Liver (tissue), 9 donors: ENCODE results near the gene THBS3. TPM values are rescaled to one million over a fixed set of nuclear protein-coding genes. Genes with fewer than 3 reads are reported as not detected.

ENCODE experiments used
- DNase-seq: peaks from one replicate; pipeline ENCODE4 v3.0.0-alpha.2; 2017; ENCODE audit warnings: low spot score
- H3K27ac ChIP-seq, 2 donors: one replicate each; pipeline ENCODE4 v1.7.0; 2013; ENCODE audit warnings: inconsistent platforms in 2 of 2, low read length in 2 of 2, control low read depth in 1 of 2, low read depth in 1 of 2, mild to moderate bottlenecking in 1 of 2
- H3K27me3 ChIP-seq, 4 donors: one replicate each; pipeline versions ENCODE4 v1.6.1 to v1.7.0; 2013; ENCODE audit warnings: low read length in 3 of 4, inconsistent platforms in 1 of 4, mild to moderate bottlenecking in 1 of 4, moderate library complexity in 1 of 4; ENCODE audit not compliant: control insufficient read depth in 4 of 4, insufficient read depth in 4 of 4
- H3K36me3 ChIP-seq, 4 donors: one replicate each; pipeline versions ENCODE4 v1.6.1 to v1.7.0; 2013; ENCODE audit warnings: low read length in 3 of 4, mild to moderate bottlenecking in 3 of 4, low read depth in 1 of 4, moderate library complexity in 1 of 4; ENCODE audit not compliant: control insufficient read depth in 4 of 4, insufficient read depth in 3 of 4
- H3K4me1 ChIP-seq, 4 donors: one replicate each; pipeline versions ENCODE4 v1.6.1 to v1.7.0; 2013; ENCODE audit warnings: low read length in 3 of 4, mild to moderate bottlenecking in 3 of 4, moderate library complexity in 1 of 4; ENCODE audit not compliant: control insufficient read depth in 4 of 4, insufficient read depth in 4 of 4
- H3K4me3 ChIP-seq, 3 donors: one replicate each; pipeline versions ENCODE4 v1.6.1 to v1.7.0; 2013; ENCODE audit warnings: low read length in 3 of 3, control low read depth in 1 of 3, low read depth in 1 of 3, mild to moderate bottlenecking in 1 of 3
- H3K9ac ChIP-seq, 2 donors: one replicate each; pipeline ENCODE4 v1.7.0; 2013; ENCODE audit warnings: low read length in 2 of 2, mild to moderate bottlenecking in 2 of 2, moderate library complexity in 2 of 2, control low read depth in 1 of 2, low read depth in 1 of 2
- H3K9me3 ChIP-seq, 4 donors: one replicate each; pipeline versions ENCODE4 v1.6.1 to v1.7.0; 2013; ENCODE audit warnings: low read length in 3 of 4; ENCODE audit not compliant: control insufficient read depth in 4 of 4
- ATF3 ChIP-seq: IDR thresholded peaks from 2 replicates; pipeline ENCODE4 v1.6.1; 2016; ENCODE audit warnings: antibody characterized with exemption
- EGR1 ChIP-seq, 2 donors: IDR thresholded peaks; 2 replicates each; pipeline ENCODE4 v1.6.1; 2016 to 2018; ENCODE audit warnings: antibody characterized with exemption in 2 of 2, low read depth in 2 of 2
- FOXA1 ChIP-seq: IDR thresholded peaks from 2 replicates; pipeline ENCODE4 v1.6.1; 2016; ENCODE audit warnings: antibody characterized with exemption
- FOXA2 ChIP-seq: IDR thresholded peaks from 2 replicates; pipeline ENCODE4 v1.6.1; 2016; ENCODE audit warnings: antibody characterized with exemption
- GABPA ChIP-seq, 2 donors: IDR thresholded peaks in 1 of 2; conservative IDR thresholded peaks in 1 of 2; 2 replicates each; pipeline ENCODE4 v1.6.1; 2016; ENCODE audit warnings: antibody characterized with exemption in 2 of 2, mild to moderate bottlenecking in 1 of 2, moderate library complexity in 1 of 2
- HNF4A ChIP-seq, 2 donors: conservative IDR thresholded peaks; 2 replicates each; pipeline ENCODE4 v1.6.1; 2016; ENCODE audit warnings: antibody characterized with exemption in 2 of 2, mild to moderate bottlenecking in 2 of 2
- HNF4G ChIP-seq: IDR thresholded peaks from 2 replicates; pipeline ENCODE4 v1.6.1; 2016; ENCODE audit warnings: antibody characterized with exemption
- JUND ChIP-seq, 2 donors: IDR thresholded peaks; 2 replicates each; pipeline ENCODE4 v1.6.1; 2016; ENCODE audit warnings: antibody characterized with exemption in 2 of 2
- NR2F2 ChIP-seq: IDR thresholded peaks from 2 replicates; pipeline ENCODE4 v1.6.1; 2016; ENCODE audit warnings: antibody characterized with exemption
- RAD21 ChIP-seq, 2 donors: IDR thresholded peaks; 2 replicates each; pipeline ENCODE4 v1.6.1; 2016; ENCODE audit warnings: antibody characterized with exemption in 2 of 2, mild to moderate bottlenecking in 2 of 2
- REST ChIP-seq: IDR thresholded peaks from 2 replicates; pipeline ENCODE4 v1.6.1; 2016; ENCODE audit warnings: antibody characterized with exemption, mild to moderate bottlenecking
- RXRA ChIP-seq, 2 donors: IDR thresholded peaks; 2 replicates each; pipeline ENCODE4 v1.6.1; 2017 to 2018; ENCODE audit warnings: antibody characterized with exemption in 2 of 2, mild to moderate bottlenecking in 1 of 2
- SP1 ChIP-seq: IDR thresholded peaks from 2 replicates; pipeline ENCODE4 v1.6.1; 2018; ENCODE audit warnings: antibody characterized with exemption, mild to moderate bottlenecking
- TAF1 ChIP-seq: conservative IDR thresholded peaks from 2 replicates; pipeline ENCODE4 v1.6.1; 2016; ENCODE audit warnings: antibody characterized with exemption, mild to moderate bottlenecking
- YY1 ChIP-seq: IDR thresholded peaks from 2 replicates; pipeline ENCODE4 v1.6.1; 2016; ENCODE audit warnings: antibody characterized with exemption, mild to moderate bottlenecking
- WGBS: extraction: QIAGEN DNeasy Blood & Tissue Kit; methylation state at CpG from one replicate; pipeline ENCODE4 v1.1.7; 2013; 5-methylcytosine and 5-hydroxymethylcytosine counted together
- polyA plus RNA-seq, 2 donors: library from polyadenylated mRNA; stranded (reverse) in 1 of 2; unstranded in 1 of 2; fragments of 200-250 nt in 1 of 2; fragments of >200 nt in 1 of 2; fragmentation: Nextera tagmentation in 1 of 2; extraction: Ambion mirVana in 1 of 2; gene quantifications; one replicate each; pipeline versions ENCODE4 v1.2.1 to v1.2.3, GENCODE V29; 2013 to 2015
- total RNA-seq, 2 donors: library from RNA; depleted of rRNA; stranded (reverse); fragments of >200 nt; gene quantifications; one replicate each; pipeline ENCODE4 v1.2.3, GENCODE V29; 2014
- TF ChIP-seq, protein P1 (sequence below): fragments of 150-350 bp; IDR thresholded peaks from 2 replicates; pipeline ENCODE4 v1.5.1; 2017; ENCODE audit warnings: improper control_type of control experiment, low read depth, low read length; ENCODE audit not compliant: missing input control
- TF ChIP-seq, protein P2 (sequence below): IDR thresholded peaks from 2 replicates; pipeline ENCODE4 v1.6.1; 2016; ENCODE audit warnings: antibody characterized with exemption
- donor health status: healthy.
- donor health status: healthy.
- donor health status: healthy.
- donor health status: healthy.
- donor health status: healthy.

The THBS3 gene
- total and polyA plus RNA-seq, 4 donors = 3.1 to 6.9 (median 4.2) TPM

GRCh38 chr1:155193275-155193990, 14.3 kb downstream of the THBS3 start:
- H3K9me3 ChIP-seq = no peaks in the 10 kb centered on the region
- peaks cover 11 to 22% (median 14%) of the 10 kb centered on the region in 4 donors for H3K4me1 ChIP-seq
- H3K27me3 ChIP-seq = peaks cover 0 to 4% (median 0%) of the 10 kb centered on the region in 4 donors
- TF ChIP-seq, protein P1, sequence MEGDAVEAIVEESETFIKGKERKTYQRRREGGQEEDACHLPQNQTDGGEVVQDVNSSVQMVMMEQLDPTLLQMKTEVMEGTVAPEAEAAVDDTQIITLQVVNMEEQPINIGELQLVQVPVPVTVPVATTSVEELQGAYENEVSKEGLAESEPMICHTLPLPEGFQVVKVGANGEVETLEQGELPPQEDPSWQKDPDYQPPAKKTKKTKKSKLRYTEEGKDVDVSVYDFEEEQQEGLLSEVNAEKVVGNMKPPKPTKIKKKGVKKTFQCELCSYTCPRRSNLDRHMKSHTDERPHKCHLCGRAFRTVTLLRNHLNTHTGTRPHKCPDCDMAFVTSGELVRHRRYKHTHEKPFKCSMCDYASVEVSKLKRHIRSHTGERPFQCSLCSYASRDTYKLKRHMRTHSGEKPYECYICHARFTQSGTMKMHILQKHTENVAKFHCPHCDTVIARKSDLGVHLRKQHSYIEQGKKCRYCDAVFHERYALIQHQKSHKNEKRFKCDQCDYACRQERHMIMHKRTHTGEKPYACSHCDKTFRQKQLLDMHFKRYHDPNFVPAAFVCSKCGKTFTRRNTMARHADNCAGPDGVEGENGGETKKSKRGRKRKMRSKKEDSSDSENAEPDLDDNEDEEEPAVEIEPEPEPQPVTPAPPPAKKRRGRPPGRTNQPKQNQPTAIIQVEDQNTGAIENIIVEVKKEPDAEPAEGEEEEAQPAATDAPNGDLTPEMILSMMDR = peak; percentile 87
- TF ChIP-seq RAD21 (IDR thresholded peaks at IDR 0.05) = peak in 1 of 2 donors; percentile 79
- peak; percentile 8 for TF ChIP-seq YY1
- TF ChIP-seq SP1 = peak; percentile 37
- TF ChIP-seq FOXA2 = no peak
- TF ChIP-seq ATF3 = no peak
- peak overlapping the region in 1 of 2 donors; percentile 16 for H3K9ac ChIP-seq
- peak; percentile 89 for DNase-seq
- H3K36me3 ChIP-seq = peaks cover 0 to 5% (median 0%) of the 10 kb centered on the region in 4 donors
- 2% methylated on average over 38 of the region's 38 CpGs for WGBS
- H3K4me3 ChIP-seq = peak overlapping the region; percentile 20 to 54 (median 32)
- H3K27ac ChIP-seq = peak overlapping the region; percentile 42 to 61

GRCh38 chr1:155192346-155193274, 15.1 kb downstream of the THBS3 start:
- H3K4me1 ChIP-seq = peaks cover 11 to 22% (median 14%) of the 10 kb centered on the region in 4 donors
- no peaks in the 10 kb centered on the region for H3K9me3 ChIP-seq
- H3K9ac ChIP-seq = no peak overlapping the region
- DNase-seq = no peak
- 37% methylated on average over 20 of the region's 20 CpGs for WGBS
- no peak for TF ChIP-seq REST
- TF ChIP-seq FOXA2 = no peak
- no peak for TF ChIP-seq RXRA (IDR thresholded peaks at IDR 0.05)
- no peak for TF ChIP-seq HNF4G
- no peak for TF ChIP-seq ATF3
- TF ChIP-seq TAF1 = no peak
- TF ChIP-seq GABPA (IDR thresholded peaks at IDR 0.05 in 1 of 2, conservative IDR thresholded peaks at IDR 0.05 in 1 of 2) = no peak
- TF ChIP-seq, protein P1 = no peak
- no peak for TF ChIP-seq EGR1 (IDR thresholded peaks at IDR 0.05; ENCODE audit: low read depth in 2 of 2)
- no peak for TF ChIP-seq HNF4A (conservative IDR thresholded peaks at IDR 0.05)
- TF ChIP-seq, protein P2, sequence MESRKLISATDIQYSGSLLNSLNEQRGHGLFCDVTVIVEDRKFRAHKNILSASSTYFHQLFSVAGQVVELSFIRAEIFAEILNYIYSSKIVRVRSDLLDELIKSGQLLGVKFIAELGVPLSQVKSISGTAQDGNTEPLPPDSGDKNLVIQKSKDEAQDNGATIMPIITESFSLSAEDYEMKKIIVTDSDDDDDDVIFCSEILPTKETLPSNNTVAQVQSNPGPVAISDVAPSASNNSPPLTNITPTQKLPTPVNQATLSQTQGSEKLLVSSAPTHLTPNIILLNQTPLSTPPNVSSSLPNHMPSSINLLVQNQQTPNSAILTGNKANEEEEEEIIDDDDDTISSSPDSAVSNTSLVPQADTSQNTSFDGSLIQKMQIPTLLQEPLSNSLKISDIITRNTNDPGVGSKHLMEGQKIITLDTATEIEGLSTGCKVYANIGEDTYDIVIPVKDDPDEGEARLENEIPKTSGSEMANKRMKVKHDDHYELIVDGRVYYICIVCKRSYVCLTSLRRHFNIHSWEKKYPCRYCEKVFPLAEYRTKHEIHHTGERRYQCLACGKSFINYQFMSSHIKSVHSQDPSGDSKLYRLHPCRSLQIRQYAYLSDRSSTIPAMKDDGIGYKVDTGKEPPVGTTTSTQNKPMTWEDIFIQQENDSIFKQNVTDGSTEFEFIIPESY = no peak
- TF ChIP-seq NR2F2 = no peak
- no peak for TF ChIP-seq FOXA1
- TF ChIP-seq JUND (IDR thresholded peaks at IDR 0.05) = no peak
- TF ChIP-seq YY1 = no peak
- H3K36me3 ChIP-seq = peaks cover 0 to 5% (median 0%) of the 10 kb centered on the region in 4 donors
- peaks cover 0 to 4% (median 0%) of the 10 kb centered on the region in 4 donors for H3K27me3 ChIP-seq
- H3K27ac ChIP-seq = no peak overlapping the region
- peak overlapping the region in 2 of 3 donors; percentile 32 to 54 for H3K4me3 ChIP-seq
